ENCODE results near the gene HOXB2.
A peak's percentile ranks its signal among the peaks of the same experiment; 100 is the strongest.

- TF ChIP-seq, protein P1, sequence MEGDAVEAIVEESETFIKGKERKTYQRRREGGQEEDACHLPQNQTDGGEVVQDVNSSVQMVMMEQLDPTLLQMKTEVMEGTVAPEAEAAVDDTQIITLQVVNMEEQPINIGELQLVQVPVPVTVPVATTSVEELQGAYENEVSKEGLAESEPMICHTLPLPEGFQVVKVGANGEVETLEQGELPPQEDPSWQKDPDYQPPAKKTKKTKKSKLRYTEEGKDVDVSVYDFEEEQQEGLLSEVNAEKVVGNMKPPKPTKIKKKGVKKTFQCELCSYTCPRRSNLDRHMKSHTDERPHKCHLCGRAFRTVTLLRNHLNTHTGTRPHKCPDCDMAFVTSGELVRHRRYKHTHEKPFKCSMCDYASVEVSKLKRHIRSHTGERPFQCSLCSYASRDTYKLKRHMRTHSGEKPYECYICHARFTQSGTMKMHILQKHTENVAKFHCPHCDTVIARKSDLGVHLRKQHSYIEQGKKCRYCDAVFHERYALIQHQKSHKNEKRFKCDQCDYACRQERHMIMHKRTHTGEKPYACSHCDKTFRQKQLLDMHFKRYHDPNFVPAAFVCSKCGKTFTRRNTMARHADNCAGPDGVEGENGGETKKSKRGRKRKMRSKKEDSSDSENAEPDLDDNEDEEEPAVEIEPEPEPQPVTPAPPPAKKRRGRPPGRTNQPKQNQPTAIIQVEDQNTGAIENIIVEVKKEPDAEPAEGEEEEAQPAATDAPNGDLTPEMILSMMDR (IDR thresholded peaks at IDR 0.05) = no peak
- TF ChIP-seq POLR2A (IDR thresholded peaks at IDR 0.05) = no peak
- TF ChIP-seq EP300 (IDR thresholded peaks at IDR 0.05) = no peak
- TF ChIP-seq POLR2AphosphoS5 (IDR thresholded peaks at IDR 0.05) = peak in 2 of 3 donors; percentile 36 to 37
These were observed 3.3 kb downstream of the HOXB2 start for GRCh38 chr17:48541577-48542113.
